Neuronal stem cell (in vitro differentiated cells): ENCODE data around the gene GARIN5B.
"Not testable (repeated sequence)": the region's sequence is repeated elsewhere in the genome, so short reads cannot be mapped to it uniquely, and the experiment has no call there.

Experiments
- DNase-seq: peaks from one replicate; pipeline ENCODE4 v3.0.0-alpha.2; 2013; ENCODE audit warnings: low spot score
- H2AFZ ChIP-seq: one replicate; pipeline ENCODE4 v1.6.1; 2013; ENCODE audit warnings: mild to moderate bottlenecking, low read length, inconsistent platforms
- H2AK5ac ChIP-seq: 2 replicates; pipeline ENCODE4 v1.6.1; 2013; ENCODE audit warnings: low read depth, mild to moderate bottlenecking, inconsistent platforms, low read length, moderate library complexity, mixed read lengths
- H2BK120ac ChIP-seq: 2 replicates; pipeline ENCODE4 v1.6.1; 2013; ENCODE audit warnings: low read depth, mild to moderate bottlenecking, inconsistent platforms, low read length, moderate library complexity, mixed read lengths
- H2BK12ac ChIP-seq: one replicate; pipeline ENCODE4 v1.6.1; 2013; ENCODE audit warnings: low read length, inconsistent platforms
- H2BK15ac ChIP-seq: 2 replicates; pipeline ENCODE4 v1.6.1; 2013; ENCODE audit warnings: mild to moderate bottlenecking, low read length, inconsistent platforms, mixed read lengths
- H2BK5ac ChIP-seq: one replicate; pipeline ENCODE4 v1.6.1; 2013; ENCODE audit warnings: inconsistent platforms, mild to moderate bottlenecking, low read length, moderate library complexity
- H3K14ac ChIP-seq: one replicate; pipeline ENCODE4 v1.6.1; 2013; ENCODE audit warnings: low read length, inconsistent platforms
- H3K18ac ChIP-seq: 2 replicates; pipeline ENCODE4 v1.6.1; 2013; ENCODE audit warnings: low read length, inconsistent platforms
- H3K23ac ChIP-seq: 2 replicates; pipeline ENCODE4 v1.6.1; 2013; ENCODE audit warnings: low read depth, mild to moderate bottlenecking, mixed read lengths, low read length, inconsistent platforms; ENCODE audit not compliant: poor library complexity
- H3K27ac ChIP-seq: replicated peaks from 3 replicates; pipeline ENCODE4 v1.5.1; 2013; ENCODE audit warnings: low read length, inconsistent platforms
- H3K27me3 ChIP-seq, 3 experiments: 2 replicates each; pipeline ENCODE4 v1.6.1; 2013; ENCODE audit warnings: low read length in 3 of 3, mild to moderate bottlenecking in 2 of 3, inconsistent platforms in 1 of 3, low read depth in 1 of 3, mixed read lengths in 1 of 3, moderate library complexity in 1 of 3; ENCODE audit not compliant: control insufficient read depth in 3 of 3, insufficient read depth in 3 of 3
- H3K36me3 ChIP-seq, 2 donors: replicated peaks in 1 of 2; 2 replicates each; pipeline ENCODE4 v1.6.1; 2013; ENCODE audit warnings: low read length in 2 of 2; ENCODE audit not compliant: control insufficient read depth in 2 of 2, insufficient read depth in 2 of 2
- H3K4ac ChIP-seq: 2 replicates; pipeline ENCODE4 v1.6.1; 2013; ENCODE audit warnings: inconsistent platforms, mild to moderate bottlenecking, low read length, moderate library complexity
- H3K4me1 ChIP-seq, 2 donors: 1 replicate in 1 of 2; 2 replicates in 1 of 2; pipeline ENCODE4 v1.6.1; 2013; ENCODE audit warnings: low read length in 2 of 2, low read depth in 1 of 2; ENCODE audit not compliant: control insufficient read depth in 2 of 2, insufficient read depth in 1 of 2
- H3K4me2 ChIP-seq: one replicate; pipeline ENCODE4 v1.6.1; 2013; ENCODE audit warnings: mild to moderate bottlenecking, low read length, inconsistent platforms; ENCODE audit not compliant: insufficient read depth, poor library complexity, severe bottlenecking
- H3K4me3 ChIP-seq, 2 donors: 2 replicates each; pipeline ENCODE4 v1.5.1; 2013; ENCODE audit warnings: low read length in 2 of 2, mild to moderate bottlenecking in 2 of 2, inconsistent platforms in 1 of 2, moderate library complexity in 1 of 2
- H3K79me1 ChIP-seq: one replicate; pipeline ENCODE4 v1.6.1; 2013; ENCODE audit warnings: low read depth, mild to moderate bottlenecking, inconsistent platforms, low read length, moderate library complexity
- H3K9ac ChIP-seq: one replicate; pipeline ENCODE4 v1.6.1; 2013; ENCODE audit warnings: mild to moderate bottlenecking, low read depth, low read length, inconsistent platforms; ENCODE audit not compliant: poor library complexity
- H3K9me3 ChIP-seq, 2 donors: replicated peaks in 1 of 2; 2 replicates each; pipeline versions ENCODE3 to v1.6.1; 2013; ENCODE audit warnings: low read length in 2 of 2, mild to moderate bottlenecking in 2 of 2, inconsistent platforms in 1 of 2, low read depth in 1 of 2, mixed read lengths in 1 of 2, moderate library complexity in 1 of 2; ENCODE audit not compliant: control insufficient read depth in 2 of 2, insufficient read depth in 1 of 2
- H4K8ac ChIP-seq: one replicate; pipeline ENCODE4 v1.6.1; 2013; ENCODE audit warnings: low read depth, mild to moderate bottlenecking, inconsistent platforms, low read length, moderate library complexity
- H4K91ac ChIP-seq: one replicate; pipeline ENCODE4 v1.6.1; 2013; ENCODE audit warnings: low read length, low read depth, mild to moderate bottlenecking, inconsistent platforms; ENCODE audit not compliant: poor library complexity
- WGBS, 2 donors: extraction: QIAGEN DNeasy Blood & Tissue Kit; methylation state at CpG; one replicate each; pipeline ENCODE4 v1.1.7; 2013; ENCODE audit warnings: missing lambda C conversion rate in 2 of 2, mixed read lengths in 1 of 2; ENCODE audit not compliant: insufficient read length in 2 of 2, insufficient replicate concordance in 1 of 2; ENCODE audit errors: extremely low coverage in 2 of 2; 5-methylcytosine and 5-hydroxymethylcytosine counted together

The GARIN5B gene

DNA sequence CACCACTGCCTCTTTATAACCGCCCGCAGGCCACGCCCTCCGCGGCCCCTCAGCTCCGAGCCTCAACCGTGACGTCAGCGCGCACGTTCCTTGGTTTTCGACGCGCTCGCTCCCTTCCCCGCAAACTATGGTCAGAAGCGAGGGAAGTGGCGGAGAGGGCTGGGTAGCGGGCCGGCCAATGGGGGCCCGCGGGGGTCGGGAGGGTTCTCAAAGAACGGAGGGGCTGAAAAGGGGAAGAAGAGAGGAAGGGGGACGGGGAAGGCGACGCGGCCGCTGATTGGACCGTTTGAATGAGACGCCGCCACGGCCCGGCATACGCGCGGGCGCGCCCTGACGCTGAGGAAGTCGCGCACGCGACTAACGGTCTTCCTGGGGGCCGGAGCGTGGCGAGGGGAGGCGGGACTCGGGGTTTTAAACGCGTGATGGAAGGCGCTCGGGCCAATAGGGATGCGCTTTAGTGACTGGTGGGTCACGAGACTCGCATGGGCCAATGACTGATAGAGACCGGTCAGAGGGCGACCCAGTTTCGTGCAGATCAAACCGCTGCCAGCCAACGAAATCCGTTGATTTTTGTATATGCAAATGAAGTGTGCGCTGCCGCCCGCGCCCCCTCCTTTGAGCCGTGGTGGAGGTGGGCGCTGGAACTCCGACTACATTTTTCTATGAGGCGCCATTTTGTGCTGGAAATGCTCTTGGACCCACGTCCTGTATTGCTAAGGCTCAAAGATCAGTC lies 44.9 kb upstream of the GARIN5B start:
- Histone ChIP-seq H3K9ac (peak overlapping the region; percentile 51), H2BK15ac (peak overlapping the region; percentile 13), H3K14ac (no peak overlapping the region), H3K4me1 (peaks cover 19 to 20% of the 10 kb centered on the region in 2 donors), H4K91ac (peak overlapping the region; percentile 90), H3K27me3 (no peaks in the 10 kb centered on the region), H3K79me1 (peaks cover 9% of the 10 kb centered on the region), H2BK12ac (no peak overlapping the region), H3K4me3 (peak overlapping the region; percentile 76 to 98), H4K8ac (peak overlapping the region; percentile 99), H3K18ac (peak overlapping the region; percentile 94), H3K36me3 (peaks cover 28 to 36% of the 10 kb centered on the region in 2 donors), H3K4ac (no peak overlapping the region), H3K4me2 (peak overlapping the region; percentile 86), H3K23ac (peak overlapping the region; percentile 98), H2BK120ac (no peak overlapping the region), H2AK5ac (peak overlapping the region; percentile 95), H3K9me3 (peaks cover 5 to 19% of the 10 kb centered on the region in 2 donors), H2BK5ac (peak overlapping the region; percentile 88), H2AFZ (peak overlapping the region; percentile 94), H3K27ac (peak overlapping the region; percentile 98)
- no CpG with 5 or more reads among the region's 72 CpGs for WGBS, 2 donors
- DNase-seq = peak; percentile 98

DNA sequence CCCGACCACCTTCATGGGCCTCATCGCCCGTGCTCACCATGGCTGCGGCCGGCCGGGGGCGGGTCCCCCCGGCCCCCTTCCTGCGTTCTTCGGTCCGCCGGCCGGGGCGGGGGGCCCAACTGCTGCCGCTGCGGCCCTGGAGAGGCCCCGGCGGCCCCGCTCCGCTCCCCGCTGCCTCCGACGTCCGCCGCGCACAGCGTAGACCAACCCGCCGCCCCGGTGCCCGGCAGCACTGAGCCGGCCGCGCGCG lies 44.4 kb upstream of the GARIN5B start, which contains the start of gene UBE2S:
Gene UBE2S, minus strand, starts transcription at position 239 of the 250 bp plus-strand sequence. Its CDS starts 199 bp downstream, at position 40.
- H2BK12ac ChIP-seq, H3K27me3 ChIP-seq, DNase-seq, H2BK120ac ChIP-seq, H3K14ac ChIP-seq: not testable (repeated sequence)
- Histone ChIP-seq H2AK5ac (peak within 1 kb of the TSS; percentile 95), H3K36me3 (peaks cover 33 to 41% of the 10 kb centered on the region in 2 donors), H3K9me3 (peaks cover 5 to 19% of the 10 kb centered on the region in 2 donors), H3K4ac (peak within 1 kb of the TSS; percentile 28), H3K27ac (peak within 1 kb of the TSS; percentile 98), H2AFZ (peak within 1 kb of the TSS; percentile 94), H3K18ac (peak within 1 kb of the TSS; percentile 94), H4K8ac (peak within 1 kb of the TSS; percentile 99), H2BK5ac (peak within 1 kb of the TSS; percentile 88), H3K4me2 (peak within 1 kb of the TSS; percentile 86), H4K91ac (peak within 1 kb of the TSS; percentile 90), H2BK15ac (peak within 1 kb of the TSS; percentile 13), H3K79me1 (peaks cover 12% of the 10 kb centered on the region), H3K4me3 (peak within 1 kb of the TSS; percentile 76 to 98), H3K23ac (peak within 1 kb of the TSS; percentile 98), H3K9ac (peak within 1 kb of the TSS; percentile 94), H3K4me1 (peaks cover 19 to 20% of the 10 kb centered on the region in 2 donors)
- WGBS, 2 donors = no CpG with 5 or more reads among the region's 36 CpGs

DNA sequence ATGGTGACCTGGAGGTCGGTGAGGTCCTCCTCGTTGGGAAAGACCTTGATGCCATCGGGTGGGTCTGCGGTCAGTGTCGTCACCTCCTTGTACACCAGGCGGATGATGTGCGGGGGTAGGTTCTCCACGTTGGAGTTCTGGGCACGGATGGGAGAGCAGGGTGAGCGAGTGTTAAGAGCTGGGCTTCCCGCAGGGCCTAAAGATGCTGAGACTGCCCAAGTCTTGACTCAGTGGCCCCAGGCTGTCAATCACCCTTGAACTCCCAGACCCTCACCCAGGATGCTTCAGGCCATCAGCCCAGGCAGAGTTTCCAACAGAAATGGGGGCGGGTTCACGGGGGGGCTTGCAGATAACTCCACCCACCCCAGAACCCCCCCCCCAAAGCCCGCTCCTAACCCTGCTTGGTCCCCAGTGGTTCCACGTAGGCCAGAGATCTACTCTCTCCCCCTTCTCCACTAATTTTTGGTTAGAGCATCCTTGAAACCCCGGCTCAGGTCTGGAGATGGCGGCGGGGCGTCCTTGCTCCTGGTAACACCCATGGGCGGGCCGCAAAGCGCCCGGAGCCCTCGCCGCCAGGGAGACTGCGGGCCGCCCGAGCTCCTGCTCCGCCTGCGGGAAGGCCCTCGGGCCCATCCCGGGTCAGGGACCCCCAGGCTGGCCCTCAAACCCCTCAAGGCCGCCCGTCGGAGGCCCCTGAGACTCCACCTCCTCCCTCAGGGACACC lies 43.9 kb upstream of the GARIN5B start:
- H4K8ac ChIP-seq = no peak overlapping the region
- H3K9me3 ChIP-seq = peaks cover 5 to 19% of the 10 kb centered on the region in 2 donors
- peak overlapping the region; percentile 98 for H3K27ac ChIP-seq
- H3K79me1 ChIP-seq = peaks cover 15% of the 10 kb centered on the region
- peak overlapping the region; percentile 76 to 98 for H3K4me3 ChIP-seq
- no peak overlapping the region for H3K14ac ChIP-seq
- no peak overlapping the region for H4K91ac ChIP-seq
- H2AFZ ChIP-seq = no peak overlapping the region
- H2BK5ac ChIP-seq = peak overlapping the region; percentile 88
- peak overlapping the region; percentile 94 for H3K9ac ChIP-seq
- no peak overlapping the region for H2BK120ac ChIP-seq
- H2BK15ac ChIP-seq = no peak overlapping the region
- H2BK12ac ChIP-seq = no peak overlapping the region
- H3K4me2 ChIP-seq = peak overlapping the region; percentile 86
- H3K36me3 ChIP-seq = peaks cover 38 to 46% of the 10 kb centered on the region in 2 donors
- no peak overlapping the region for H3K4ac ChIP-seq
- WGBS, 2 donors = no CpG with 5 or more reads among the region's 35 CpGs
- peak overlapping the region; percentile 92 for H3K18ac ChIP-seq
- no peaks in the 10 kb centered on the region for H3K27me3 ChIP-seq
- H2AK5ac ChIP-seq = peak overlapping the region; percentile 74
- peak overlapping the region; percentile 98 for H3K23ac ChIP-seq
- no peak for DNase-seq
- peaks cover 19 to 20% of the 10 kb centered on the region in 2 donors for H3K4me1 ChIP-seq
